ENCODE data around the gene UACA. TPM values are rescaled to one million over a fixed set of nuclear protein-coding genes. Genes with fewer than 3 reads are reported as not detected.
"Not testable (repeated sequence)": the region's sequence is repeated elsewhere in the genome, so short reads cannot be mapped to it uniquely, and the experiment has no call there.

UACA gene, protein sequence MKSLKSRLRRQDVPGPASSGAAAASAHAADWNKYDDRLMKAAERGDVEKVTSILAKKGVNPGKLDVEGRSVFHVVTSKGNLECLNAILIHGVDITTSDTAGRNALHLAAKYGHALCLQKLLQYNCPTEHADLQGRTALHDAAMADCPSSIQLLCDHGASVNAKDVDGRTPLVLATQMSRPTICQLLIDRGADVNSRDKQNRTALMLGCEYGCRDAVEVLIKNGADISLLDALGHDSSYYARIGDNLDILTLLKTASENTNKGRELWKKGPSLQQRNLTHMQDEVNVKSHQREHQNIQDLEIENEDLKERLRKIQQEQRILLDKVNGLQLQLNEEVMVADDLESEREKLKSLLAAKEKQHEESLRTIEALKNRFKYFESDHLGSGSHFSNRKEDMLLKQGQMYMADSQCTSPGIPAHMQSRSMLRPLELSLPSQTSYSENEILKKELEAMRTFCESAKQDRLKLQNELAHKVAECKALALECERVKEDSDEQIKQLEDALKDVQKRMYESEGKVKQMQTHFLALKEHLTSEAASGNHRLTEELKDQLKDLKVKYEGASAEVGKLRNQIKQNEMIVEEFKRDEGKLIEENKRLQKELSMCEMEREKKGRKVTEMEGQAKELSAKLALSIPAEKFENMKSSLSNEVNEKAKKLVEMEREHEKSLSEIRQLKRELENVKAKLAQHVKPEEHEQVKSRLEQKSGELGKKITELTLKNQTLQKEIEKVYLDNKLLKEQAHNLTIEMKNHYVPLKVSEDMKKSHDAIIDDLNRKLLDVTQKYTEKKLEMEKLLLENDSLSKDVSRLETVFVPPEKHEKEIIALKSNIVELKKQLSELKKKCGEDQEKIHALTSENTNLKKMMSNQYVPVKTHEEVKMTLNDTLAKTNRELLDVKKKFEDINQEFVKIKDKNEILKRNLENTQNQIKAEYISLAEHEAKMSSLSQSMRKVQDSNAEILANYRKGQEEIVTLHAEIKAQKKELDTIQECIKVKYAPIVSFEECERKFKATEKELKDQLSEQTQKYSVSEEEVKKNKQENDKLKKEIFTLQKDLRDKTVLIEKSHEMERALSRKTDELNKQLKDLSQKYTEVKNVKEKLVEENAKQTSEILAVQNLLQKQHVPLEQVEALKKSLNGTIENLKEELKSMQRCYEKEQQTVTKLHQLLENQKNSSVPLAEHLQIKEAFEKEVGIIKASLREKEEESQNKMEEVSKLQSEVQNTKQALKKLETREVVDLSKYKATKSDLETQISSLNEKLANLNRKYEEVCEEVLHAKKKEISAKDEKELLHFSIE (N-terminal part only)
- 37.6 and 51.6 TPM in 2 replicates for total RNA-seq (2014; rRNA removed; shearing (Covaris generic); ENCODE audit: low replicate concordance)

DNA sequence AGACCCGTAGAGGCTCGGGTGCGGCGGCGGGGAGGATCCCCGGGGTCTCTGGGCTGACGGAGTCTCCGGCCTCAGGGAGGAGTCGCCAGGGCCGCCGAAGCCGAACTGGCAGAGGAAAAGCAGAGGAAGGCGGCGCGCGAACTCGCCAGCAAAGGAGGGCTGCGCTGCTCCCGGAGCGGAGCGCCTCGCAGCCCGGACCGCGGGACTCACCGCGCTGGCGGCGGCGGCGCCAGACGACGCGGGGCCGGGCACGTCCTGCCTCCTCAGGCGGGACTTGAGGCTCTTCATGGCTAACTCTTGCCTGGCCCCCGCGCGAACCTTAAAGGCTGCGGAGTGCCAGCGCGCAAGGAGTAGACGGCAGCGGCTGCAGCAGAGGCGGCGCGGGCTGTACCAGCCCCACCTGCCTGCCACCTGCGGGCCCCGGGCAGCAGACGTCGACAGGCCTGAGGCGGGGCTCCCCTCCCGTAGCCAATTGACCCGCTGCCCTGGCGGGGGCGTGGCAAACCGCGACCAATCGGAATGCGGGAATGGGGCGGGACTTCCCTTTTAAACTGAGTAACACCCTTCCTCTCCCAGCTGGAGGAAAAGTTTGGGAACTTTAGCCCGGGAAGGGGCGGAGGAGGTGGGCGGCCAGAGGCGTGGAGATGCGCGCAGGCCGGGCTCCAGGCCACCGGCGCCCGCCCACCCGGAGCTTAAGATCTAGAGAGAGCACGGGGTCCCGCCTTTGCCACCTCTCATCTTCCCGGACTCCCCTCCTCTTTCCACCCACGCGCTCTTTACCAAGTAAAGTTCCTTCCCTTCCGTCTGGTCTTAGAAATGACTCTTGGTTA, at the start of gene UACA:
Gene UACA, minus strand, starts transcription at position 439 of the 830 bp plus-strand sequence. Its CDS starts 151 bp downstream, at position 288.
- peak; percentile 96 for DNase-seq
- H3K27me3 ChIP-seq: no peaks in the 10 kb centered on the region
- H3K36me3 ChIP-seq: peaks cover 15% of the 10 kb centered on the region
- no peaks in the 10 kb centered on the region for H3K9me3 ChIP-seq
- H3K4me3 ChIP-seq: peak within 1 kb of the TSS; percentile 77

DNA sequence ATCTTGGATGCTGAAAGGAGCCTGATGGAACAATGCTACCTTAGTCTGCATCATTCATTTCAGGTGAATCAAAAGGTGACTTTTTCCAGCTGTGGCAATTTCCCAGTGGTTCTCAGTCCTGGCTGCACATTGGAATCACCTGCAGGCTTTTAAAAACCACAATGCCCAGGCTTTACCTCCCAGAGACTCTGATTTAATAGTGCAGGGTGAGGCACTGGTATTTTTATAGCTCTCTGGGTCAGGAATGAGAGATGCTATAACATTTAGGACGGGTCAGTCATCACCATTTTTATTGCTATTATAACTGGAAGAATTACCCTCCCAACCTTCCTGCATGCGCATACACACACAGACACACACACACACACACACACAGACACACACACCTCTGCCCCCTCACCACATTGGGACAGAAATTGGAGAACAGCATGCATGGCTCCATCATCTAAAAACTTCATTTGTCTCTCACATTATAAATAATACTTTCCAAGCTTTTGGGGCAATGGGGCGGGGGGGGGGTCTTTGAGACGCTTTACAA, 49.5 kb upstream of the UACA start:
- no peak for DNase-seq
- H3K9me3 ChIP-seq: peaks cover 8% of the 10 kb centered on the region; the same call in 1 of the 2 replicates
- H3K4me3 ChIP-seq: no peak overlapping the region

GRCh38 chr15:70810916-70811578, 47.7 kb upstream of the UACA start:
- Histone ChIP-seq H3K36me3 (no peaks in the 10 kb centered on the region), H3K27me3 (no peaks in the 10 kb centered on the region), H3K9me3 (peaks cover 8% of the 10 kb centered on the region; the same call in 1 of the 2 replicates), H3K4me3 (no peak overlapping the region)
- DNase-seq: no peak

More for the DNA sequence above, 49.5 kb upstream of the UACA start:
- no peaks in the 10 kb centered on the region for H3K27me3 ChIP-seq
- H3K36me3 ChIP-seq: no peaks in the 10 kb centered on the region

GRCh38 chr15:70806992-70807712, 43.8 kb upstream of the UACA start:
- Histone ChIP-seq H3K36me3 (no peaks in the 10 kb centered on the region), H3K27me3 (no peaks in the 10 kb centered on the region), H3K9me3 (no peaks in the 10 kb centered on the region), H3K4me3 (no peak overlapping the region)
- DNase-seq: peak; percentile 62

DNA sequence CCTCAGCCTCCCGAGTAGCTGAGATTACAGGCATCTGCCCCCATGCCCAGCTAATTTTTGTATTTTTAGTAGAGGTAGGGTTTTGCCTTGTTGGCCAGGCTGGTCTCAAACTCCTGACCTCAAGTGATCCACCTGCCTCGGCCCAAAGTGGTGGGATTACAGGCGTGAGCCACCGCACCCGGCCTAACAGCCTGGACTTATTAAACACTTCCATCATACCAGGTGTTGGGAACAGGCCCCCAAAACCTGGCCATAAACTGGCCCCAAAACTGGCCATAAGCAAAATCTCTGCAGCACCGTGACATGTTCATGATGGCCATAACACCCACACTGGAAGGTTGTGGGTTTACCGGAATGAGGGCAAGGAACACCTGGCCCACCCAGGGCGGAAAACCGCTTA, 41.0 kb upstream of the UACA start:
- H3K27me3 ChIP-seq, H3K9me3 ChIP-seq, H3K4me3 ChIP-seq, H3K36me3 ChIP-seq, DNase-seq: not testable (repeated sequence)

DNA sequence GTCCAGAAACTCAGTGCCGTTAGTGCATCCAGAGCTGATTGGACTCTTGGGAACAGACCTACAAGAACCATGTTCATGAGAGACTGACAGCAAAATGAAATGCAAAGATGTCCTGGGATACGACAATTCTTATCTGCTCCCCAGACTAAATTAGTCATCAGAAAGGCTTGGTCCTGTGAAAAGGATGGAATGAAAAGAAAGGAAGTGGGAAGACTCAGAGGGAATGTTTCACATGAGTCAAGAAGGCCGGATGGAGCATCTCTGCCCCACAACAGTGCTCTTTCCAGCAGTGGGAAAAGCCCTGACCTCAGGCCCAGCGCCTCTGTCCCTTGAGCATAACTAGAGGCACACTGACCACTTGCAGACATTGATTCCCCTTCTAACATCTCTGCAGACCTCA, 39.3 kb upstream of the UACA start:
- no peak for DNase-seq
- Histone ChIP-seq H3K36me3 (no peaks in the 10 kb centered on the region), H3K27me3 (no peaks in the 10 kb centered on the region), H3K9me3 (no peaks in the 10 kb centered on the region), H3K4me3 (no peak overlapping the region)

- H3K36me3 ChIP-seq: no peaks in the 10 kb centered on the region
- no peaks in the 10 kb centered on the region for H3K27me3 ChIP-seq
- no peak for DNase-seq
- H3K9me3 ChIP-seq: no peaks in the 10 kb centered on the region
- H3K4me3 ChIP-seq: no peak overlapping the region
Observed at GRCh38 chr15:70801109-70801508, 37.8 kb upstream of the UACA start.

DNA sequence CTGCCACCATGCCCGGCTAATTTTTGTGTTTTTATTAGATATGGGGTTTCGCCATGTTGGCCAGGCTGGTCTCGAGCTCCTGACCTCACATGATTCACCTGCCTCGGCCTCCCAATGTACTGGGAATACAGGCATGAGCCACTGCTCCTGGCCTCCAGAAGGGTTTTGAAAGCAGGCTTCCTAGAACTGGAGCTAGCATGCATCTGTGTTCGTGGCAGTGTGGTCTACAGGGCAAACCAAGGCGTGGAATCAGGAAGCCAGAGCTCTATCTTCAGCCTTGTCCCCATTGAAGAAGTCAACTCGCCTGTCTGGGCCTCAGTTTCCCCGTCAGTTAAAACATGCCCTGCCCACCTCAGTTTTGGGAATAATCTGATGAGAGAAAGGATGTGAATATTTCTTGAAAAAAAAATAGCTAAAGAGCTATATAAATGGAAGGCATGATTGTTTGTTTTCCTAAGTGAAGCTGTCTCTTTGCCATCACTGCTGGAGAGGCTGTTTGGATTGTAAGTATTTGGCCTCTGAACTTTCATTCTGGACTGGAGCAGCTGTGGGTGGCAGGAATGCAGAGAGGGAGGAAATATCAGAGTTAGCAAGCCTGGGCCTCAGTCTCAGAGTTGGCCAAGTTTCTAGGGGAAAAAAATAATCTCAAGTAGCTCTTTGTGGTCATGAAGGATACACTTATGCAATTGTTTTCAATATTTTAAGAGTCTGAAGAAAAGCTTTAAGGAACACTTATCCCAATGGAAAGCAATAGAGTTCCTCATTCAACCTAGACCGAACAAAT, 36.5 kb upstream of the UACA start:
- no peaks in the 10 kb centered on the region for H3K9me3 ChIP-seq
- H3K27me3 ChIP-seq: no peaks in the 10 kb centered on the region
- no peaks in the 10 kb centered on the region for H3K36me3 ChIP-seq
- peak; percentile 90 for DNase-seq
- H3K4me3 ChIP-seq: no peak overlapping the region

DNA sequence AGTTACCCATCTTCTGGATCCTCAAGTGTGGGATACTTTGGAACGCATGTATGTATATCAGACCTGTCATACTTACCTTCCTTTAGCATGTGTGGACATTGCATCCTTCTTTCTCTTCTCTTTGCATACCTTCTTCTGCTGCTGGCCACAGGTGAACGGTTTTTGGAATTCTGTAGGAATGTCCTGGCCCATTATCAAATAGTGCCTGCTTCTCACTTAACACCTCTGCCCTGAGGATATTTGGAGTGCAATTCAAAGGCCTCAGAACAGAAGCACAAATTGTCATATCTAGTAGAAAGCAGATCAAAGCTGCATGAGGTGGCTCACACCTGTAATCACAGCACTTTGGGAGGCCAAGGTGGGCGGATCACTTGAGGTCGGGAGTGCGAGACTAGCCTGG, 34.1 kb upstream of the UACA start:
- no peaks in the 10 kb centered on the region for H3K9me3 ChIP-seq
- H3K4me3 ChIP-seq: no peak overlapping the region
- H3K27me3 ChIP-seq: no peaks in the 10 kb centered on the region
- no peaks in the 10 kb centered on the region for H3K36me3 ChIP-seq
- DNase-seq: no peak

GRCh38 chr15:70796516-70797310, 33.4 kb upstream of the UACA start:
- Histone ChIP-seq H3K36me3 (no peaks in the 10 kb centered on the region), H3K9me3 (no peaks in the 10 kb centered on the region), H3K4me3 (no peak overlapping the region), H3K27me3 (no peaks in the 10 kb centered on the region)
- DNase-seq: peak; percentile 95

DNA sequence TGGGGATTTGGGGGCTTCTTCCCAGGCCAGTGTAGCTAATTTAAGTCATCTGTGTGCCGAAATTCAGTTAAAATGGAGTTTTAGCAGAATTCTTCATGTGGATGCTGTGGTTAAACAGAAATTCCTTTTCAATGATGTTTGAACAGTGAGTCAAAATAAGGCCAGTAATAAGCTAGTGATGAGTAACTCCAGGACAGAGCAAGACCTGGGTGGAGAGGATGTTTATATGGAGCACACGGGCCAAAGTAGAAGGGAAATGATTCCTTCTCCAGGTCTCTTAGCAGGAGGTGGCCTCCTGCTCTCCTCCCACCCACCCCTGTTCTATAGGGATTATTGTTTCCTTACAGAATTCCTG, 31.9 kb upstream of the UACA start:
- 0 out of 2 replicates have a peak overlapping the region, but pooled peaks have one; percentile 1 for H3K4me3 ChIP-seq
- no peaks in the 10 kb centered on the region for H3K27me3 ChIP-seq
- H3K36me3 ChIP-seq: no peaks in the 10 kb centered on the region
- no peaks in the 10 kb centered on the region for H3K9me3 ChIP-seq
- peak; percentile 80 for DNase-seq

GRCh38 chr15:70794596-70795310, 31.4 kb upstream of the UACA start:
- no peaks in the 10 kb centered on the region for H3K27me3 ChIP-seq
- H3K4me3 ChIP-seq: 0 out of 2 replicates have a peak overlapping the region, but pooled peaks have one; percentile 1
- H3K36me3 ChIP-seq: no peaks in the 10 kb centered on the region
- no peak for DNase-seq
- H3K9me3 ChIP-seq: no peaks in the 10 kb centered on the region

GRCh38 chr15:70793694-70794093, 30.3 kb upstream of the UACA start:
- no peaks in the 10 kb centered on the region for H3K9me3 ChIP-seq
- no peak for DNase-seq
- no peaks in the 10 kb centered on the region for H3K27me3 ChIP-seq
- H3K4me3 ChIP-seq: no peak overlapping the region
- H3K36me3 ChIP-seq: no peaks in the 10 kb centered on the region

Data from MG63 (cell line).